GM23248 (cell line): Measurements from ENCODE around the gene UPF1.

Experiments
- EZH2 ChIP-seq: fragments of 200-600 bp; sonication (generic); IDR thresholded peaks from 2 replicates; pipeline ENCODE4 v1.6.1; 2018; ENCODE audit warnings: antibody characterized with exemption, mild to moderate bottlenecking; ENCODE audit not compliant: insufficient read depth, poor library complexity, severe bottlenecking
- EZH2phosphoT487 ChIP-seq: fragments of 200-600 bp; sonication (generic); IDR thresholded peaks from 2 replicates; pipeline ENCODE4 v1.6.1; 2018; ENCODE audit warnings: antibody characterized with exemption, moderate library complexity, mild to moderate bottlenecking, low read depth; ENCODE audit not compliant: insufficient read depth

- TF ChIP-seq EZH2phosphoT487, result no peak
- TF ChIP-seq EZH2, result no peak
Observed at GRCh38 chr19:18843960-18844359, 12.2 kb downstream of the UPF1 start.
